Naive B cell (primary cell): Measurements from ENCODE around the gene HDAC11. TPM values are rescaled to one million over a fixed set of nuclear protein-coding genes. Genes with fewer than 3 reads are reported as not detected.
"Not testable (repeated sequence)": the region's sequence is repeated elsewhere in the genome, so short reads cannot be mapped to it uniquely, and the experiment has no call there.

Source experiments
- ATAC-seq, 2 donors: fragments of 150-1000 bp; cut with Tn5 transposase; 2 replicates each; pipeline ENCODE4 v1.10.0; 2021; ENCODE audit warnings: low read depth in 2 of 2, mild to moderate bottlenecking in 2 of 2, moderate library complexity in 2 of 2
- DNase-seq: peaks from one replicate; pipeline ENCODE4 v3.0.0; 2022
- H3K27ac Mint-ChIP-seq, 6 donors: one replicate each; pipeline ENCODE4 v1.8.0; 2020 to 2022; ENCODE audit warnings: mild to moderate bottlenecking in 6 of 6, mixed read lengths in 6 of 6, moderate library complexity in 5 of 6, inconsistent platforms in 2 of 6
- H3K27me3 Mint-ChIP-seq, 3 donors: one replicate each; pipeline ENCODE4 v1.8.0; 2021 to 2022; ENCODE audit warnings: mixed read lengths in 3 of 3, mild to moderate bottlenecking in 1 of 3
- H3K36me3 Mint-ChIP-seq, 2 donors: one replicate each; pipeline ENCODE4 v1.8.0; 2020 to 2022; ENCODE audit warnings: mixed read lengths in 2 of 2, inconsistent platforms in 1 of 2, mild to moderate bottlenecking in 1 of 2
- H3K4me1 Mint-ChIP-seq, 3 donors: one replicate each; pipeline ENCODE4 v1.8.0; 2020 to 2022; ENCODE audit warnings: mixed read lengths in 3 of 3, inconsistent platforms in 1 of 3, mild to moderate bottlenecking in 1 of 3, moderate library complexity in 1 of 3
- H3K4me3 Mint-ChIP-seq, 8 donors: one replicate each; pipeline ENCODE4 v1.8.0; 2020 to 2022; ENCODE audit warnings: mild to moderate bottlenecking in 8 of 8, mixed read lengths in 8 of 8, moderate library complexity in 8 of 8, inconsistent platforms in 2 of 8
- H3K9me3 Mint-ChIP-seq, 7 donors: one replicate each; pipeline ENCODE4 v1.8.0; 2020 to 2022; ENCODE audit warnings: mixed read lengths in 7 of 7, mild to moderate bottlenecking in 5 of 7, inconsistent platforms in 2 of 7, moderate library complexity in 1 of 7
- polyA plus RNA-seq, 6 donors: library from polyadenylated mRNA; unstranded; fragments of 300-500 nt; fragmentation: Illumina TruSeq; gene quantifications; one replicate each; pipeline ENCODE4 v1.2.3, GENCODE V29; 2021; ENCODE audit warnings: low read depth in 6 of 6

The HDAC11 gene
- polyA plus RNA-seq, 6 donors from 2014 or later: 0.53 to 2.7 (median 1.6) TPM; not detected in 1

DNA sequence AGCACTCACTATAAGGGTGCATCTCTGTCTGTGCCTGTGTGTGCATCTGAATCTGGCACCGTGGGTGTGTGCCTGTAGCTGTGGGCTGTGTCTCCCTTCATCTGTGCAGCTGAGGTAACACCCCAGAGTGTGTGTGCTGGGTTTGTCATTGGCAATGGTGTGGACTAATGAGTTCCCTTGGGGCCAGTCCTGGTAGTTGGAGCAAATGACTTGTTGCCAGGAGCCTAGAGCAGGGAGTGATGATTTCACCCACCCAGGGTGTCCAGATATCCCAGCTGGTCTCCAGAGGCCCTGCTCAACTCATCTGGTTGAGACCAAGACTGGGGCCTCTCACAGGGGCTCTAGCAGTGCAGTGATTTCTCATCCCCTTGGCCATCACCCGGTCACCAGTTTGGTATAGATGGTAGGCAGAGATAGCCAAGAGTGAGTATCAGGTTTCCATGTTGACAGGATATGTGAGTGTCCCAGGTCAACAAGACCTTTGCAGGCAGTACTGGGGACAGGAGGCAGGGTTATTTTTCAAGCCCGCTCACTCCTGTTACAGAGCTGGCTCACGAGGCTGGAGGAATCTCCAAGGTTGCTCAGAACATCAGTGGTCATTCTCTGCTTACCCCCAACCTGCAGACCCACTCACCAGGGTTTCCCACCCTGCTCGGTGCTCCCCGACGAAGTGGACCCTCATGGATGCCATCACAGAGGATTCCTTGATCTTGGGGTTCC, 4.1 kb upstream of the HDAC11 start:
- DNase-seq (no peak), ATAC-seq (no peak)
- H3K9me3 Mint-ChIP-seq: no peaks in the 10 kb centered on the region
- H3K27me3 Mint-ChIP-seq: peaks cover 0 to 19% (median 11%) of the 10 kb centered on the region in 3 donors
- peaks cover 0 to 8% (median 2%) of the 10 kb centered on the region in 3 donors for H3K4me1 Mint-ChIP-seq
- no peaks in the 10 kb centered on the region for H3K36me3 Mint-ChIP-seq
- no peak overlapping the region for H3K27ac Mint-ChIP-seq
- H3K4me3 Mint-ChIP-seq: peak overlapping the region in 1 of 8 donors; percentile 66

DNA sequence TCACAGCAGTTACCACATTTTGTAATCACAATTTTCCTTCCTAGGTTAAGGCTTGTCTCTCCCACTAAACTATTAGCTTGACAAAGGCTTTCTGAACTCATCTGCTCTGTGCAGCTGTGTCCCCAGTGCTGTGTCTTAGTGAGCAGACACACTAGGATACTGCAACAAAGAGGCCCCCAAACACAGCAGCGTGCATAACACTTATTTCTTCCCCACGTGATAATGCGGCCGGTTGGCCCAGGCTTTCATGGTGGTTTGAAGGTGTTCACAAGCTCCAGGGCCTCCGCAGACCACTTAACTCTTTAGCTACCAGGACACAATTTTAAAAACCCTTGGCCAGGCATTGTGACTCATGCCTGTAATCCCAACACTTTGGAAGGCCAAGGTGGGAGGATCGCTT, 2.2 kb upstream of the HDAC11 start:
- Mint-ChIP-seq H3K4me1 (peaks cover 4 to 14% (median 5%) of the 10 kb centered on the region in 3 donors), H3K27ac (no peak overlapping the region), H3K27me3 (peaks cover 0 to 16% (median 11%) of the 10 kb centered on the region in 3 donors), H3K4me3 (peak overlapping the region in 4 of 8 donors; percentile 37 to 73 (median 56)), H3K36me3 (no peaks in the 10 kb centered on the region), H3K9me3 (no peaks in the 10 kb centered on the region)
- DNase-seq (no peak), ATAC-seq (no peak)

DNA sequence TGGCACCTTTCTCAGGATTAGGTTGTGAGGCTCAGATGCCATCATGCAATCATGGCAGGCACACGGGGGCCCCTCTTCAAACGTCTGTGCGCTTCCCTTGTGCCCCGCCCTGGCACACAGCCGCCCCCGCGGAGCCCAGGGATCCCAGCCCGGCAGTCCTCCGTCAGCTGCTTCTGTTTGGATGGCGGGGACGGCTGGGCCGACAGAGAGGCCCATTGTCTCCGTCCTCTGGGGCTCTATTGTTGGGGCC, 849 bp upstream of the HDAC11 start:
- DNase-seq (peak; percentile 21), ATAC-seq (peak in 1 of 2 donors; percentile 0)
- H3K4me3 Mint-ChIP-seq: peak overlapping the region; percentile 88 to 96 (median 94)
- peak overlapping the region in 4 of 6 donors; percentile 82 to 94 (median 88) for H3K27ac Mint-ChIP-seq
- peaks cover 4 to 14% (median 5%) of the 10 kb centered on the region in 3 donors for H3K4me1 Mint-ChIP-seq
- H3K9me3 Mint-ChIP-seq: no peaks in the 10 kb centered on the region
- peaks cover 0 to 9% (median 7%) of the 10 kb centered on the region in 3 donors for H3K27me3 Mint-ChIP-seq
- H3K36me3 Mint-ChIP-seq: no peaks in the 10 kb centered on the region

DNA sequence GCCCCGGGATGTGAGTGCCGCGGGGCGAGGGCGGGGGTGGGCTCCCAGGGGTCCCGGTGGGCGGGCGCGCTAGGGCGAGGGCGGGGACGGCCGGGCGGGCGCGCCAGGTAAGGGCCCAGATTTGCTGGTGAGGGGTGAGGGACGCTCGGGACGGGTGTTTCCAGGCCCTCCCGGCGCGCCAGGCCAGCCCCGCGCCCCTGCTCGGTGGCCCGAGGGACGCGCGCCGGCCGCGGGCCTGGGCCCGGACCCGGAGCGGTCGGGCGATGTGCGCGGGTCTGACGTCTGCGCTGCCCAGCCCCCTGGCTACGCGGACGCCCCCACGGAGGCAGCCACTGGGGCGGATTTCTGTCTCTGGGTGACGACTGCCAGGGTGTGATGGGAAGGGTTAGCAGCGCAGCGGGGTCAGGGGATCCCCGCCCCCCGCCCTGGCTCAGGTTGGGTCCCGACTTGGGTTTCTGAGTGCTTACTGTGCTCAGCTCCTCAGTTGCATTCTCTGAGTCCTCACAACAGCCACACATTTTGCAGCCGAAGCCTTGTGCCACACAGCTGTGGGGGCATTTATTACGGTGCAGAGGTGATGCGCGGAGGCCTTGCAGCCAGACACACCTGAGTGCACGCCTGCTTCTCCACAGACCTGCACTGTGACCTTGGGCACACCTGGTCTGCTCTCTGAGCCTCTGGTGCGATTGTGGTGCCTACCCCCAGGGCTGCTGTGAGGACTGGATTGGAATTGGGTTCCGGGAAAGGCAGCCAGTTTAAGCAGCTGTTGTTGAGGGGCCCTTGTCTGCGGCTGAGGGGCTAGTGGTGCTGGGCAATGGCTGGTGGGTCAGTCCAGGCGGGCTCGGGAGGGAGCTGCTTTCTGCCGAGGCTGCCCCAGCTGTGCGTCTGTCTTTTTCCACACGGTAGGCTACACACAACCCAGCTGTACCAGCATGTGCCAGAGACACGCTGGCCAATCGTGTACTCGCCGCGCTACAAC, 523 bp downstream of the HDAC11 start:
- Mint-ChIP-seq H3K27ac (peak overlapping the region; percentile 73 to 94 (median 91)), H3K9me3 (no peaks in the 10 kb centered on the region), H3K27me3 (no peaks in the 10 kb centered on the region), H3K4me1 (peaks cover 4 to 14% (median 13%) of the 10 kb centered on the region in 3 donors), H3K4me3 (peak overlapping the region; percentile 80 to 96 (median 90)), H3K36me3 (no peaks in the 10 kb centered on the region)
- peak; percentile 39 to 47 for ATAC-seq
- DNase-seq: no peak

DNA sequence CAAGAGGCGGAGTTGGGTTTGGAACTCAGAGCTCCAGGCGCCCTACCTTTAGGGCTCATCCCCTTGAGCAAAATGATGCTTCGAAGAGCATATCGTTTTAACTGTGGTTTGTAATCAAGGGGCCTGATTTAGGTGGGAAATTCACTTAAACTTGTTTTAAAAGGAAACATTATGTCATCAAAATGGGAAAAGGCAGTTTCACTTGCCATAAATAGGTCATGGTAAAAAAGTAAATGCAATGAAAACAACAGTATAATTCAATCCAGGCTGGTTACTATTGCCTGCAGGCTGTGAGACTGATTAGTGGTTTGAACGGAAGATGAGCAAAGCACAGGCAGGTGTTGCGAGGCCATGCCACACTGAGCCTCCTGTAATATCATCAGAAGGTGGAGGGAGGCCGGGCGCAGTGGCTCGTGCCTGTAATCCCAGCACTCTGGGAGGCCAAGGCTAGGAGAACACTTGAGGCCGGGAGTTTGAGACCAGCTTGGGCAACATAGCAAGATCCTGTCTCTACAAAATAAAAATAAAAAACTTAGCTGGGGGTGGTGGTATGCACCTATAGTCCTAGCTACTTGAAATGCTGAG, 2.1 kb downstream of the HDAC11 start:
- no peak for ATAC-seq
- Mint-ChIP-seq H3K36me3 (no peaks in the 10 kb centered on the region), H3K4me3 (peak overlapping the region in 5 of 8 donors; percentile 53 to 89 (median 81)), H3K4me1 (peaks cover 4 to 14% (median 13%) of the 10 kb centered on the region in 3 donors), H3K27ac (peak overlapping the region in 1 of 6 donors; percentile 2), H3K27me3 (no peaks in the 10 kb centered on the region), H3K9me3 (no peaks in the 10 kb centered on the region)
- DNase-seq: no peak

DNA sequence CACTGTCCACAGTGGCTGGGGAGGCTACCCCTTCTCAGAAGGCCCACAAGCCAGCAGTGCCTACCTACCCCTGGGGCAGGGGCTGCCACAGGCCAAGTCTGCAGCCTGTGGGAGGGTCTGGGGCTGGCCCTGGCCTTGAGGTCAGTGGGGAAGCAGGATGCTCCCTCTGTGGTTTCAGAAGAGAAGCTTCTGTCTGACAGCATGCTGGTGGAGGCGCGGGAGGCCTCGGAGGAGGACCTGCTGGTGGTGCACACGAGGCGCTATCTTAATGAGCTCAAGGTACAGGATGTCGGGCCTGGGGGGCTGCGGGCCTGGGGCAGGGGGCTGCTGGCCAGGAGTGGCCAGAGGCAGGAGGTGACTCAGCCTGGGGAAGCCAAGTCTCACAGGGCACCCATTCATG, 3.2 kb downstream of the HDAC11 start:
- Mint-ChIP-seq H3K4me1 (peaks cover 4 to 14% (median 13%) of the 10 kb centered on the region in 3 donors), H3K9me3 (no peaks in the 10 kb centered on the region), H3K36me3 (no peaks in the 10 kb centered on the region), H3K4me3 (peak overlapping the region in 1 of 8 donors; percentile 68), H3K27ac (peak overlapping the region in 1 of 6 donors; percentile 75), H3K27me3 (no peaks in the 10 kb centered on the region)
- no peak for ATAC-seq
- no peak for DNase-seq

DNA sequence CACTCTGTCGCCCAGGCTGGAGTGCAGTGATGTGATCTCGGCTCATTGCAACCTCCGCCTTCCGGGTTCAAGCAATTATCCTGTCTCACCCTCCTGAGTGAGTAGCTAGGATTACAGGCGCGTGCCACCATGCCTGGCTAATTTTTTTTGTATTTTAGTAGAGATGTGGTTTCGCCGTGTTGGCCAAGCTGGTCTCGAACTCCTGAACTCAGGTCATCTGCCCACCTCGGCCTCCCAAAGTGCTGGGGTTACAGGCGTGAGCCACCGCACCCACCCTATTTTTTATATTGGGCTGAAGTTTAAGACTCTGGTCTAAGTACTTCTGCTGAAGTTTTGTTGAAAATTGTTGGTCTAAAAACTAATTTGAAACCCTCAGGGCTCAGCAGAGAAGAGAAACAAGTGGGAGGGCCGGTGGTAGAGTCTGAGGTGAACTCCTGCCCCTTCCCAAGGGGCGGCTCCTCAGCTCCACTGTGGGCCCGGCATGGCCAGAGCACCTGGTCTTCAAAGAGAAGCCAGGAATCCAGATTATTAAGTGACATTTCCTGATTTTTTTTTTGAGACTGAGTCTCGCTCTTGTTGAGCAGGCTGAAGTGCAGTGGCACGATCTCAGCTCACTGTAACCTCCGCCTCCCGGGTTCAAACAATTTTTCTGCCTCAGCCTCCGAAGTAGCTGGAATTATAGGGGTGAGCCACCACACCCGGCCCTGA, 4.0 kb downstream of the HDAC11 start:
- Mint-ChIP-seq H3K4me1 (peaks cover 4 to 12% (median 11%) of the 10 kb centered on the region in 3 donors), H3K27me3 (no peaks in the 10 kb centered on the region), H3K36me3 (no peaks in the 10 kb centered on the region), H3K9me3 (no peaks in the 10 kb centered on the region), H3K4me3 (peak overlapping the region in 2 of 8 donors; percentile 25 to 68), H3K27ac (peak overlapping the region in 3 of 6 donors; percentile 53 to 76 (median 75))
- ATAC-seq: no peak
- no peak for DNase-seq

DNA sequence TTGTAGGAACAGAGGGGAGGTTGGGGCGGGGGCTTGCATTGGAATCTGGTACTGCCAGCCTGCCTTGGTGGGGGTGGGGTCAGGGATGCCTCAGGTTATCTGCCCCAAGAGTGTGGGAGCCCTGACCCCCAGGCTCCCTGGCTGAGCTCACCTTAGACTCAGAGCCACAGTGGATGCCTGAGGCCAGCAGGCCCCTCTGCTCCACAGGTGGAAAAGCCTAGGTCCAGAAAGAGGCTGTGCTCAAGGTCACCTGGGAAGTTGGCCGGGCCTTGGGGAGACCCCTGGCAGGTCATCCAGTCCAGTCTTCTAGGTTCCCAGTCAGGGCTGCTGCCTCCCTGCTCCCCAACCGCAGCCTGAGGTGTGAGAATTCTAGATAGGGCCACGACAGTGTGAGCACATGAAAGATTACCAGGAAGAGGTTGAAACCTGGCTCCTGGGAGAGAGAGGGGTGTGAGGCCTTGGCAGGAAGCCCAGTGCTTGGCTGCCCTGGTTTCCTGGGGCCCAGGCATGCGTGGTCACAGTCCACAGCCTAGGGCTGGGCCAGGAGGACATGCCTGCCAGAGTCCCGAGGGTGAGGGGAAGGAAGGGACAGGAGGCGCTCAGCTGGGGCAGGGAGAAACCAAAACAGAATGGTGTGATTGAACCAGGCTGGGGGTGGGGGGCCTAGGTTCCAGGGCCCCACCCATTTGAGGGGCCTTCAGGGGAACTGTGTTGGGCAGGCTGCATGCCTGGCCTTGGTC, 4.9 kb downstream of the HDAC11 start:
- Mint-ChIP-seq H3K4me3 (peak overlapping the region in 1 of 8 donors; percentile 58), H3K36me3 (no peaks in the 10 kb centered on the region), H3K27ac (peak overlapping the region in 3 of 6 donors; percentile 10 to 75 (median 49)), H3K4me1 (peaks cover 4 to 11% (median 6%) of the 10 kb centered on the region in 3 donors), H3K9me3 (no peaks in the 10 kb centered on the region), H3K27me3 (no peaks in the 10 kb centered on the region)
- DNase-seq (no peak), ATAC-seq (no peak)

DNA sequence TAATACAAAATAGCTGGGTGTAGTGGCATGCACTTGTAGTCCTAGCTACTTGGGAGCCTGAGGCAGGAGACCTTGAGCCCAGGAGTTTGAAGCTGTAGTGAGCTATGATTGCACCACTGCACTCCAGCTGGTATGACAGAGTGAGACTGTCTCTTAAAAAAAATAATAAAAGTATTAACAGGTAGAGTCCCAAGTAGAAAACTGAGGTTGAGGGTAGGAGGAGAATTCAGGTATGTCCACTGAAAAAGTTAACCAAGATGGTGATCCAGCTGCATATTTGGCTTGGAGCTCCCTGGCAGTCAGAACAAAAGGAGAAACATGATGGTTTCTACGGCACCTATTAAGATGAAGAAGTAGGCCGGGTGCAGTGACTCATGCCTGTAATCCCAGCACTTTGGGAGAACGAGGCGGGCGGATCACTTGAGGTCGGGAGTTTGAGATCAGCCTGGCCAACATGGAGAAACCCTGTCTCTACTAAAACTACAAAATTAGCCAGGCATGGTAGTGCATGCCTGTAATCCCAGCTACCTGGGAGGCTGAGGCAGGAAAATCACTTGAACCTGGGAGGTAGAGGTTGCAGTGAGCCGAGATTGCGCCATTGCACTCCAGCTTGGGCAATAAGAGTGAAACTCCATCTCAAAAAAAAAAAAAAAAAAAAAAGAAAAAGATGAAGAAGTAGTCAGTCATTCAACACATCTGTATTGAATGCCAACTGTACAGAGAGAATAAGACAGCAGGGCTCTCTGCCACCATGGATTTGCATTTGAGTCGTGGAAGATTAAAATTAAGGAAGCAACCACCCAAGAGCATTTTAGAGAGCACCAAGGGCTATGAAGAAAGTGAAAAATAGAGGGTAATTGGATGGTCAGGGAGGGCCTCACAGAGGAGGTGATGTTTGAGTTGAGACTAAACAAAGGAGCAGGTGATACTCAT, 5.8 kb downstream of the HDAC11 start:
- ATAC-seq, DNase-seq, H3K4me3 Mint-ChIP-seq, H3K9me3 Mint-ChIP-seq, H3K36me3 Mint-ChIP-seq, H3K27me3 Mint-ChIP-seq: not testable (repeated sequence)
- H3K4me1 Mint-ChIP-seq: peaks cover 4 to 11% (median 6%) of the 10 kb centered on the region in 3 donors
- peak overlapping the region in 2 of 6 donors; percentile 44 to 49 for H3K27ac Mint-ChIP-seq

DNA sequence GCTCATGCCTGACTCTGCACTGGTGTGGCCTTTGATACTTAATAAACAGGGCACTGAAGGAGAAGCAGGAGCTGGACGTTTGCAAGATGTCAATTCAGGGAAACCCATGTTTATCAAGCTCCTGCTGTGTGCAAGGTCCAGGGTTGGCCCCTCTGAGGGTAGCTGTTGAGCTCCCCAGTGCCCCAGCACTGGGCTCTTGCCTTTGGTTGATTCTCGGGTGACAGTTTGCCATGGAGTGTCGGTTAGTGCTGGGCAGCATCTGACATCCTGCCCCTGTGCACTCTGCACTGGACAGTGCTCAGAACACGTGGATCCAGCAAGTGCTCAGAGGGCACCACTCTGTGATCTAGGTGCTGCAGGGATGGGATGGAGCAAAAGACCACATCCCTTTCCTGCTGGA, 7.3 kb downstream of the HDAC11 start:
- no peak for ATAC-seq
- Mint-ChIP-seq H3K4me3 (no peak overlapping the region), H3K36me3 (no peaks in the 10 kb centered on the region), H3K27ac (no peak overlapping the region), H3K9me3 (no peaks in the 10 kb centered on the region), H3K4me1 (peaks cover 0 to 8% (median 0%) of the 10 kb centered on the region in 3 donors), H3K27me3 (no peaks in the 10 kb centered on the region)
- DNase-seq: no peak

DNA sequence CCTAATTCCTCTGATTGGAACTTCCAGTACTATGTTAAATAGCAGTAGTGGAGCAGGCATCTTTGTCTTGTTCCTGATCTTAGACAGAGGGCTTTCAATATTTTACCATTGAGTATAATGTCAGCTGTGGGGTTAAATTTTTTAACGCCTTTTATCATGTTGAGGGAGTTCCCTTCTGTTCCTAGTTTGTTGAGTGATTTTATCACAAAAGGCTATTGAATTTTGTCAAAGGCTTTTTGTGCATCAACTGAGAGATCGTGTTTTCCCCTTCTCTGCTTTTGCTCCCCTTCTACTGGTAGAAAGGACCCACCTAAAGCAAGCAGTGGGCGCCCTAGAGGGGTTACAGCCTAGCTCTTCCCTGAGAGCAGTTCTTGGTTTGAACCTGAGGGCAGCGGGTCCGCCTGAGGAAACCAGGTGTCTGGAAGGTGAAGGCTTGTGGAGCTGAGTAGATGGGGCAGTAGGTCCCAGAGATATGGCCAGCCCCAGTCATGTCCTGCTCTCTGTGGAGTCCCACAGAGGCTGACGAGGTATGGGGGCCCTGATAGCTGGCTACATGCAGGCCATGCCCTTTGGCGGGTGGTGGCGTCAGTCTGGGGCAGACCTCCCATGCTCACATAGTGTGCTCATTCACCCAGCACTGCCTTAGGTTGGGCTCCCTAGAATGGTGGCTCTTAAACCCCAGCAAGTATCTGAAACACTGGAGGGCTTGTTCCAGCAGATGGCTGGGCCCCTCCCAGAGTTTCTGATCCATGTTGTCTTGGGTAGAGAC, 11.3 kb downstream of the HDAC11 start:
- Mint-ChIP-seq H3K4me3 (no peak overlapping the region), H3K27me3 (peaks cover 3 to 17% (median 9%) of the 10 kb centered on the region in 3 donors), H3K36me3 (no peaks in the 10 kb centered on the region), H3K4me1 (peaks cover 0 to 5% (median 0%) of the 10 kb centered on the region in 3 donors), H3K9me3 (no peaks in the 10 kb centered on the region), H3K27ac (no peak overlapping the region)
- ATAC-seq (no peak), DNase-seq (no peak)
